ENCODE data around the gene OBSCN.
A peak's percentile ranks its signal among the peaks of the same experiment; 100 is the strongest.

OBSCN gene

DNA sequence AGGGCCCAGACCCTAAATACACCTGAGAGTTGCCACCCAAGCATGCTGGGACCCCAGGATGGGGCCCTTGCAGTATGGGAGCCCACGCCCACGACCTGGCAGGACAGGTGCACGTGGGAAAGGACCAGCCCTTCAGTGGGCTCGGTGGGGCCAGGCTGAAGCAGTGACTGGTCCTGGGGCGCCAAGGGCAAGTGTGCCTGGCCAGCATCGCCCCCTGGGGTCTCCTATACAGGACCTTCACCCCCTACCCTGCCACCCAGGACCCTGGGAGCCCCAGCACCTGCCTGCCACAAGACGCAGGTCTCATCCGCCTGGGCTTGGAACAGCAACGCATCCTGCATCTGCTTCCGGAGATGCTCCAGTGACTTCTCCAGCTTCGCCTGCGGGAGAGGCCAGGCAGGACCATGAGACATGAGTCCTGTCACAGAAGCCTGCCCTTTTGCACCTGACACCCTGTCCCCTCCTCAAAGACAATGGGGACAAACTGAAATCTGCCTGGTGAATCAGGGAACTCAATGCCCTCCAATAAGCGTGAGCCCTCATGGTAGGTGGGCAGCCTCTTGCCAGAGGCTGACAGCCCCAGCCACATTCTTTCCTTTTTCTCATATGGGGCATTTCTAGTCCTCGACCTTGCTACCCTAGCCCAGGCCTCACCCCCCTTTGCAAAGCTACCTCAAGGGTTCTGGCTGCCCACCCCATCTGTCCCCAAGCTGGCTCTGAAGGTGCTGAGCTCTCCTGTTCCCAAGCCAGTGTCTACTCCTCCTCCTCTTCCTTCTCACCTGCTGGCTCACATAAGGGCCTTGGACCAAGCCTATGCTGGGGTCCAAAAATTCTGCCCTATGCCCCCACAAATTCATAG, 194.2 kb downstream of the OBSCN start:
- no peak overlapping the region for H3K27ac ChIP-seq (ENCODE audit: low read length)
- no peak overlapping the region for H3K4me3 ChIP-seq (ENCODE audit: low read length)
- H3K36me3 ChIP-seq (ENCODE audit: insufficient read depth, low read depth, low read length), result peaks cover 70% of the 10 kb centered on the region
- peaks cover 11% of the 10 kb centered on the region for H3K4me1 ChIP-seq (ENCODE audit: insufficient read depth, low read length)
- H3K27me3 ChIP-seq (ENCODE audit: insufficient read depth, low read length), result no peaks in the 10 kb centered on the region
- H3K9ac ChIP-seq (ENCODE audit: low read depth, low read length), result no peak overlapping the region
- no peaks in the 10 kb centered on the region for H3K9me3 ChIP-seq (ENCODE audit: insufficient read depth, low read depth, low read length)

DNA sequence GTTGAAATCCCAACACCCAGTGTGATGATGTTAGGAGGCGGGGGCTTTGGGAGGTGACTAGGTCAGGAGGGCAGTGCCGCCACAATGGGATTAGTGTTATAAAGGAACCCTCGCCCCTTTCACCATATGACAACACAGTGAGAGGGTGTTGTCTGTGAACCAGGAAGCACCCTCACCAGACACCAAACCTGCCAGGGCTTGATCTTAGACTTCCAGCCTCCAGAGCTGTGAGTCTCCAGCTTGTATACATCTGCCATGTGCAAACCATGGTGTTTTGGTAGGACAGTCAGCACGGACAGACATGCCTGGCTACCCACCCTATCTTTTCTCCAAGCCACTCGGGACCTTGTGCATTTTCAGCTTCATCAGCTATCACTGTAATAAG, 194.8 kb downstream of the OBSCN start:
- Histone ChIP-seq H3K27me3 (ENCODE audit: insufficient read depth, low read length) (no peaks in the 10 kb centered on the region), H3K9ac (ENCODE audit: low read depth, low read length) (no peak overlapping the region), H3K4me1 (ENCODE audit: insufficient read depth, low read length) (peaks cover 11% of the 10 kb centered on the region), H3K4me3 (ENCODE audit: low read length) (no peak overlapping the region), H3K36me3 (ENCODE audit: insufficient read depth, low read depth, low read length) (peaks cover 65% of the 10 kb centered on the region), H3K27ac (ENCODE audit: low read length) (no peak overlapping the region), H3K9me3 (ENCODE audit: insufficient read depth, low read depth, low read length) (no peaks in the 10 kb centered on the region)

DNA sequence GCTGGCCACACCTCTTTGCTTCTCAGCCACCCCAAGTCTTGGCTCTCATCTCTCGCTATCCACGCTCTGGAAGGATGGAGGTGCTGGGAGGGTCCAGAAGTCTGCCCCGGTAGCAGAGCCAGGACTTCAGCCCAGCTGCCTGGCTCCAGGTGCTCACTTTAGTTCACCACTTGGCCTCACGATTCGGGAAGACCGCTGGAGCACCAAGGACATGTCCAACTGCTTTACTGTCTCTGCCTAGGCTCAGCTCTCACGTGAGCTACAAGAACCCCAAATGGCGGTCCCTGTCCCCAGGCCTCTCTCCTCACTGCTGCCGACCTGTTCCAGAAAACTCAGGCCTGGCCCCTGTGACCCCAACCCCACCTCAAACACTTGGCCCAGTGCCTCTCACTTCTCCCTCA, 195.4 kb downstream of the OBSCN start:
- peaks cover 14% of the 10 kb centered on the region for H3K4me1 ChIP-seq (ENCODE audit: insufficient read depth, low read length)
- peaks cover 59% of the 10 kb centered on the region for H3K36me3 ChIP-seq (ENCODE audit: insufficient read depth, low read depth, low read length)
- H3K27ac ChIP-seq (ENCODE audit: low read length), result no peak overlapping the region
- H3K9ac ChIP-seq (ENCODE audit: low read depth, low read length), result no peak overlapping the region
- no peaks in the 10 kb centered on the region for H3K9me3 ChIP-seq (ENCODE audit: insufficient read depth, low read depth, low read length)
- H3K27me3 ChIP-seq (ENCODE audit: insufficient read depth, low read length), result no peaks in the 10 kb centered on the region
- H3K4me3 ChIP-seq (ENCODE audit: low read length), result no peak overlapping the region

DNA sequence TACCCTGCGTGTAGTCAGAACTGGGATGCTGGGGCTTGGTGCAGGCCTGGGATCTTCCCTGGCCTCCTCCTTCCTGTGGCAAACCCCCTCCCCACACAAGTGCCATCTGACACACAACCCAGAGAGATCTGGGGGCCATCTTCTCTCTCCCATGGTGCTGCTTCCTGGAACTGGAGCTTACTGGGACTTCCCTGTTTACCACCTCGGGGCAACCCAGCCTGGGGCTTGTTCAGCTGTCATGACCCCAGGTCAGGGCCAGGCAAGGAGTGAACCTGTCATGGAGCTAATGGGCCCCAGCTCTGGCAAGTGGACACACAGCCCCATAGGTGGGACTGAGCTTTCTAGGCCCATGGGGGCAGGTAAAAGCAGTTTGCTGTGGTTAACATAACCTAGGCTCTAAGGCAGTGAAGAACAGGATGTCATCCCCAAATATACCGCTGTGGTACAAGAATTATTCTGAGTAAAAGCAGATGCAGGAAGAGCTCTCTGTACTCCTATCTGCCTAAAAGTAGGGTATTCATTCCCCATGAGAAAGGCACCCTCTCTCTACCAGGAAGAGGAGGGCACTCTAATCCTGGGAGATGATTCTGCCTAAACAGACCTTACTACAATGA, 196.4 kb downstream of the OBSCN start:
- Histone ChIP-seq H3K27ac (ENCODE audit: low read length) (no peak overlapping the region), H3K9me3 (ENCODE audit: insufficient read depth, low read depth, low read length) (no peaks in the 10 kb centered on the region), H3K36me3 (ENCODE audit: insufficient read depth, low read depth, low read length) (peaks cover 51% of the 10 kb centered on the region), H3K4me3 (ENCODE audit: low read length) (peak overlapping the region; percentile 90), H3K4me1 (ENCODE audit: insufficient read depth, low read length) (peaks cover 16% of the 10 kb centered on the region), H3K27me3 (ENCODE audit: insufficient read depth, low read length) (no peaks in the 10 kb centered on the region), H3K9ac (ENCODE audit: low read depth, low read length) (no peak overlapping the region)

DNA sequence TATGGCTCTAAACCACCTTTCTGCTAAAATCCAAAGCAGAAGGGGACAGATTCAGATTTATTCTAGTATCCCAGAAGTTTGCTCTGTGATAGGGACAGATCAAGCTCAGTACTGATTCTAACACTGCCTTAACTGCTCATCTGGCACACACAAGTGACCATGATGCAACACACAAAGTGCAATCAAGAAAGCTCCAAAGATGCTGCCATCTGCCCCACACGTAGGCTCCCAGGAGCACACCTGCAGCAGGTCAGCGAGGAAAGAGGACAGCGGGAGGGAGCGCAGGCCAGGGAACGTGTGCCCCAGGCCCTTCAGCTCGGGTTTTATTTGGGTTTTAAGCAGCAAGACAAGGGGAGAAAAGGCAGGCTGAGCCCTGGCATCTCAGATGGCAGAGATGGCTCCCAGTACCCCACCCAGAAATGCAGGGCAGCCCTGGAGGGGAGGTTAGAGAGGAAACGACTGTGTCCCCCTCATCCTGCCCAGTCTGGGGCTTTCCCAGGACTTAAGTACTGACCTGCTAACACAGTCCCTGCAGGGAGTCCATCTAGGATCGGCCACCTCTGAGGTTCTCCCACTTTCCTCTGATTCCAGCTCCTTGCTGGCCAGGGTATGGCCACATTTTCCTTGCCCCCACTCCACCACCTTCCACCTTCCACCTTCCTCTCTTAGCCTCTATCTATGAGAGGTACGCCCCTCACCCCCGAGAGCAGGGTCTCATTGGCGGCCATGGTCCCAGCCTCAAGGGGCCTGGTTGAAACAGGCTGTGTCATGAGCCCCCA, 197.5 kb downstream of the OBSCN start:
- Histone ChIP-seq H3K4me1 (ENCODE audit: insufficient read depth, low read length) (peaks cover 16% of the 10 kb centered on the region), H3K27me3 (ENCODE audit: insufficient read depth, low read length) (no peaks in the 10 kb centered on the region), H3K9ac (ENCODE audit: low read depth, low read length) (peak overlapping the region; percentile 88), H3K27ac (ENCODE audit: low read length) (no peak overlapping the region), H3K4me3 (ENCODE audit: low read length) (peak overlapping the region; percentile 90), H3K9me3 (ENCODE audit: insufficient read depth, low read depth, low read length) (no peaks in the 10 kb centered on the region), H3K36me3 (ENCODE audit: insufficient read depth, low read depth, low read length) (peaks cover 40% of the 10 kb centered on the region)

DNA sequence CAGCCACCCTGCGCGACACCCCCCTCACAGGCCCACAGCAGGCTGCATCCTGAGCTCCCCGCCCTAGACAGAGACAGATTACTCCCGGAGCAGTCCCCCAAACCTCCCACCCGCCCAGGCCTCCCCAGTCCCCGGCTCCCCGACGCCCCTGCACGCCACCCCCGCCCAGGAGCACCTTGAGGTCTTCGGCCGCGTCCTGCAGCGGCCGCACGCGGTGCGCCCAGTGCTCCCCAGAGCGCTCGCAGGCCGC, 198.1 kb downstream of the OBSCN start:
- Histone ChIP-seq H3K4me1 (ENCODE audit: insufficient read depth, low read length) (peaks cover 16% of the 10 kb centered on the region), H3K9ac (ENCODE audit: low read depth, low read length) (peak overlapping the region; percentile 88), H3K9me3 (ENCODE audit: insufficient read depth, low read depth, low read length) (no peaks in the 10 kb centered on the region), H3K36me3 (ENCODE audit: insufficient read depth, low read depth, low read length) (peaks cover 35% of the 10 kb centered on the region), H3K4me3 (ENCODE audit: low read length) (peak overlapping the region; percentile 90), H3K27ac (ENCODE audit: low read length) (no peak overlapping the region), H3K27me3 (ENCODE audit: insufficient read depth, low read length) (no peaks in the 10 kb centered on the region)

DNA sequence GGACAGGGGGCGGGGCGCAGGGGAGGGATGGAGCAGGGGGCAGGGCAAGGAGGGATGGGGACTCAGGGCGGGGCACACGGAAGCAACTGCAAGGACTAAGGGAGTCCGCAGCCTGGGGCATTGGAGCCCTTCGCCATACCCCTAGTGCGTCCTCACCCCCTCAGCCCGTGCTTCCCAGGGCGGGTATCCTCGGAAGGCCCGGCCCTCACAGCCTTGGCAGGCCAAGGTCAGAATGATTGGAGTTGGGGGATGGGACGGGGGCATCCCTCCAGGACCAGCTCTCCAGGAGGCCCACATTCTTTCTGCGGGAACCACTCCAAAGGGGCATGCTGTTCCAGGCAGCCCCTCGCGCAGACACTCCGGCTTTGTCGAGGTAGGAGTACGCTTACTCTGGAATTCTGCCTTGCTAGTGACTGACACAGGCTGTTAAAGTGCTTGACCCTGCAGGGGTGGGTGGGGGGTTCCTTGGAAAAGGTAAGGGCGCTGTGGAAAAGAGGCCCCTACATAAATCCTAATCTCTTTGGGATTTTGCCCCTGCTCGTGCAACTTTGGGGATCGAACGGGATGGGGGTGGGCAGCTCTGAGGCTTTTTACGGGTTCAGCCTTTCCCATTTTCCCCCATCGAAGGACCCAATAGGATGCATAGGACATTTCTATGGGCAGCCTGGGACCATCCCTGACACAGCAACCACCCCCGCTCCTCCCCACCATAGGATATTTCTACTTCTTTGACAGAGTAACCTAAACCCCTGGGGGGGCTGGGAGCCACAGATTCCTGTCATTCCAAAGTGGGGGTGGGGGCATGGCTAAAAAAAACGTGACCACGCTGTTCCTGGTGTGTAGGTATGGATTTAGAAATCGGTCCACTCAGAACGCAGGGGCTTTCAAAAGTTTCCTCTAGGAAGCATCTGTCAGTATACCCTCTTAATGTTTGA, 199.5 kb downstream of the OBSCN start:
- Histone ChIP-seq H3K36me3 (ENCODE audit: insufficient read depth, low read depth, low read length) (peaks cover 21% of the 10 kb centered on the region), H3K9ac (ENCODE audit: low read depth, low read length) (peak overlapping the region; percentile 70; the same call in 1 of the 2 replicates), H3K4me1 (ENCODE audit: insufficient read depth, low read length) (peaks cover 16% of the 10 kb centered on the region), H3K27ac (ENCODE audit: low read length) (no peak overlapping the region), H3K27me3 (ENCODE audit: insufficient read depth, low read length) (no peaks in the 10 kb centered on the region), H3K4me3 (ENCODE audit: low read length) (peak overlapping the region; percentile 74), H3K9me3 (ENCODE audit: insufficient read depth, low read depth, low read length) (no peaks in the 10 kb centered on the region)

DNA sequence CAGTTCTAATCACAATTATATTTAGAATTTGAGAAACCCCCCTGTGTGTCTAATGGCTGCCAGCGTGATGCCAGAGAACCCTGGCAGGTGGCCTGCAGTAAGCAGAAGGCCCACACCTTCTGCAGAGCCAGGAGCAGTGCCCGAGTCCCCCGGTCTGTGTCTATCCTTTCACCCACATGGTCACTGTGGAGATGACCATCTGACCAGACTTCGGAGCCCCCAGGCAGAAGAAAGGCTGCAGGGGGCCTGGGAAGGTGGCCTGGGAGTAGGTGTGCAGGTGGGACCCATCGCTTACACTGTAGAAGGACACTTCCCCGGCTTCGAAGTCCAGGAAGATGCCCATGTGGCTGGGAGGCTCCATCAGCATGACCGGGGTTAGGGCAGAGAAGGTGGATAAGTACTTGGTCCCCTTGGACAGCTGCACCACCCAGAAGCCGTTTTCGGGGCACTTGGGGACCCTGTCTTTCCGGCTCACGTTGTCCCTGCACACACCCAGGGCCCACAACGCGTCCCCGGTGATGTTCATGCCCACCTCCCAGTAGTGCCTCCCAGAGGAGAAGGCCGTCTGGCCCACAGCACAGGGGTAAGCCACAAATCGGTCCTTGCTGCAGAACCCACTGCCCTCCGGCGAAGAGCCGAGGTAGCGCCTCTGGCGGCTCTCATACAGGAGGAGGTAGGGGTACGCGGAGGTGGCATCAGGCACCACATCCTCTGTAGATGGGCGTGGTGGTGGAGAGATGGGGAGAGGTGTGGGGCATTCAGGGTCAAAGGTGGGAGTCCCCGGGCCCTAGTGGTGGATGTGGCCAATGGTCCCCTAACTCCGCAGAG, 200.4 kb downstream of the OBSCN start:
- Histone ChIP-seq H3K27ac (ENCODE audit: low read length) (no peak overlapping the region), H3K9ac (ENCODE audit: low read depth, low read length) (no peak overlapping the region), H3K4me1 (ENCODE audit: insufficient read depth, low read length) (peaks cover 16% of the 10 kb centered on the region), H3K9me3 (ENCODE audit: insufficient read depth, low read depth, low read length) (no peaks in the 10 kb centered on the region), H3K4me3 (ENCODE audit: low read length) (peak overlapping the region; percentile 74; the same call in 1 of the 2 replicates), H3K27me3 (ENCODE audit: insufficient read depth, low read length) (peaks cover 1% of the 10 kb centered on the region; the same call in 1 of the 2 replicates), H3K36me3 (ENCODE audit: insufficient read depth, low read depth, low read length) (peaks cover 12% of the 10 kb centered on the region)

DNA sequence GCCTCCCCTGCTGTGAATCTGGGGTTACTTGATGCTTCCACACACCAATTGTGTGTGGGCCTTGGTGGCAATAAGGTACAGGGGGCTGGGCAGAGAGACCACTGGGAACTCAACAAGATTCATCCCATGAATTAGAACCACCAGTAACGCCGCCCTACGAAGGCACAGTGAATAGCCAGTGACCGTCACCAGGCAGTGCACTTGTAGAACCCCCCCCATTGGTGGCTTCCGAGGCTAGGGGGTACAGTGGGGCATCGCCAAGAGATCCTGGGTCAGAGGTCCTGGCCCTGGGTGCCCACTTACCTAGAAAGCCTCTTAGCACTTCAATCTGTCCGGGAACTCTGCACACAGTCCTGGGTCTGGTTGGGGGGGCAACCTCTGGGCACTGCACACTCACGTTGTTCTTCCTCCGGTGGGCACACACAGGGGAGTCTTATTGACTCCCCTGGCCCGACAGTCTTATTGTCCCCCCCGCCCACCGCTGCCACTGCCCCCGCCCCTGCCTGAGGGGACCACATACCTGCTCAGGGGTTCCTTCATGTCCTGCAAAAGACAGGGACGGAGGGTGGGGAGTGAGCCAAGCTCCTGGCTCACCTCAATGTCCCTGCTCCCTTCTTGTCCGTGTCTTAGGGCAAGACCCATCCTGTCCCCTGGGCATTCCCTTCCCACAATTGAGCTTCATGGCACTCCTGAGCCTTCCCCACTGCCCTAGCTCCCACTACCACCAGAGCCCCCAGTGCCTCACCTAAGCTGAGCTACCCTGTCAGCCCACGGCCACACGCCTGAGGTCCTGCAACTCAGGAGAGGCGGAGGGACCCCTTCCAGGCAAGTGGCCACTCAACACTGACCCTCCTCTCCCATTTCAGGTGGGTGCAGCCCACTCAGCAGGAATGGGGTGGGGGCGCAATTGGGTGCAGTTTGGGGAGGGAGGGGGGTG, 201.3 kb downstream of the OBSCN start:
- Histone ChIP-seq H3K4me1 (ENCODE audit: insufficient read depth, low read length) (peaks cover 16% of the 10 kb centered on the region), H3K9me3 (ENCODE audit: insufficient read depth, low read depth, low read length) (no peaks in the 10 kb centered on the region), H3K36me3 (ENCODE audit: insufficient read depth, low read depth, low read length) (peaks cover 5% of the 10 kb centered on the region), H3K9ac (ENCODE audit: low read depth, low read length) (no peak overlapping the region; the same call in 1 of the 2 replicates), H3K4me3 (ENCODE audit: low read length) (no peak overlapping the region), H3K27ac (ENCODE audit: low read length) (no peak overlapping the region), H3K27me3 (ENCODE audit: insufficient read depth, low read length) (peaks cover 10% of the 10 kb centered on the region)

DNA sequence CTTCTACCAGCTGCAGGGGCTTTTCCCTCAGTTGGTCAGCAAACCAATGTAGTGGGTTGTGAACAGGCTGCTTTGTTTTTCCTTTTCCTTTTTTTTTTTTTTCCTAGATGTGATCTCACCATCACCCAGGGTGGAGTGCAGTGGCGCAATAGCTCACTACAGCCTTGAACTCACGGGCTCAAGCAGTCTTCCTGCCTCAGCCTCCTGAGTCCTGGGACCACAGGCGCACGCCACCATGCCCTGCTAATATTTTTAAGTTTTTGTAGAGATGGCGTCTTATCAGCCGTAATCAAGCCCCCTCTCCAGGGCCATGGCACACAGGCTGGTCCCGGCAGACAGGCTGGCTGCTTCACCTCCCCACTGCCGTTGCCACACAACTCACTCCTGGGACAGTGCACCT, 202.2 kb downstream of the OBSCN start:
- no peak overlapping the region for H3K4me3 ChIP-seq (ENCODE audit: low read length)

More for the DNA sequence above, 202.2 kb downstream of the OBSCN start:
- H3K4me1 ChIP-seq (ENCODE audit: insufficient read depth, low read length), result peaks cover 9% of the 10 kb centered on the region
- no peak overlapping the region for H3K27ac ChIP-seq (ENCODE audit: low read length)
- H3K36me3 ChIP-seq (ENCODE audit: insufficient read depth, low read depth, low read length), result no peaks in the 10 kb centered on the region
- H3K9me3 ChIP-seq (ENCODE audit: insufficient read depth, low read depth, low read length), result no peaks in the 10 kb centered on the region
- H3K9ac ChIP-seq (ENCODE audit: low read depth, low read length), result no peak overlapping the region
- peaks cover 19% of the 10 kb centered on the region for H3K27me3 ChIP-seq (ENCODE audit: insufficient read depth, low read length)
